IMR-90 (cell line): ENCODE measurements around the gene VDR. TPM values are rescaled to one million over a fixed set of nuclear protein-coding genes. Genes with fewer than 3 reads are reported as not detected.

ENCODE experiments used
- ATAC-seq: fragments of 200-7000 bp; cut with Tn5 transposase; 2 replicates; pipeline ENCODE4 v1.9.1; 2020; ENCODE audit warnings: low read depth, mild to moderate bottlenecking, moderate library complexity
- BruUV-seq: library from RNA; stranded (reverse); fragments of 400-500 nt; replicated peaks from 2 replicates; lab custom pipeline; 2021; lab: Mats Ljungman, UMichigan
- CTCF ChIA-PET: fragments of 300-600 bp; formaldehyde crosslinking; extraction: SDS; loops from one replicate; lab custom pipeline; 2021; ENCODE audit warnings: antibody characterized with exemption; lab: Yijun Ruan, JAX
- POLR2A ChIA-PET: fragments of 300-600 bp; sonication (Branson Sonifier 250); formaldehyde crosslinking; loops from one replicate; lab custom pipeline; 2022; ENCODE audit warnings: antibody characterized with exemption; ENCODE audit not compliant: unreplicated experiment; lab: Charles Lee
- DNase-seq: peaks from one replicate; pipeline ENCODE4 v3.0.0; 2013
- H2AFZ ChIP-seq: replicated peaks from 2 replicates; pipeline ENCODE3; 2013; ENCODE audit warnings: low read length, mild to moderate bottlenecking; ENCODE audit not compliant: poor library complexity
- H2AK5ac ChIP-seq: 2 replicates; pipeline ENCODE4 v1.6.1; 2013; ENCODE audit warnings: low read depth, low read length, inconsistent platforms
- H2AK9ac ChIP-seq: replicated peaks from 2 replicates; pipeline ENCODE3; 2013; ENCODE audit warnings: mild to moderate bottlenecking, low read depth, low read length, moderate library complexity; ENCODE audit not compliant: poor library complexity
- H2BK120ac ChIP-seq: 2 replicates; pipeline ENCODE4 v1.6.1; 2013; ENCODE audit warnings: low read depth, low read length, inconsistent platforms
- H2BK15ac ChIP-seq: 3 replicates; pipeline ENCODE4 v1.6.1; 2013; ENCODE audit warnings: low read depth, low read length, inconsistent platforms
- H2BK20ac ChIP-seq: 2 replicates; pipeline ENCODE4 v1.6.1; 2013; ENCODE audit warnings: low read depth, mild to moderate bottlenecking, inconsistent platforms, low read length, moderate library complexity
- H2BK5ac ChIP-seq: 2 replicates; pipeline ENCODE4 v1.6.1; 2013; ENCODE audit warnings: mild to moderate bottlenecking, low read depth, low read length, inconsistent platforms; ENCODE audit not compliant: poor library complexity, severe bottlenecking
- H3K14ac ChIP-seq: replicated peaks from 2 replicates; pipeline ENCODE4 v1.6.1; 2013; ENCODE audit warnings: low read depth, low read length, inconsistent platforms
- H3K18ac ChIP-seq: 2 replicates; pipeline ENCODE4 v1.6.1; 2013; ENCODE audit warnings: low read depth, low read length, control low read depth
- H3K23ac ChIP-seq: 2 replicates; pipeline ENCODE4 v1.6.1; 2013; ENCODE audit warnings: low read depth, low read length, inconsistent platforms
- H3K27ac ChIP-seq: 2 replicates; pipeline ENCODE4 v1.5.1; 2013; ENCODE audit warnings: mild to moderate bottlenecking, control low read depth, low read length; ENCODE audit not compliant: insufficient read depth
- H3K27me3 ChIP-seq: 2 replicates; pipeline ENCODE4 v1.6.1; 2013; ENCODE audit warnings: low read length; ENCODE audit not compliant: control insufficient read depth, insufficient read depth
- H3K36me3 ChIP-seq: 2 replicates; pipeline ENCODE4 v1.6.1; 2013; ENCODE audit warnings: low read length, mixed read lengths; ENCODE audit not compliant: control insufficient read depth, insufficient read depth
- H3K4ac ChIP-seq: 2 replicates; pipeline ENCODE4 v1.6.1; 2013; ENCODE audit warnings: low read depth, low read length, inconsistent platforms
- H3K4me1 ChIP-seq: 2 replicates; pipeline ENCODE4 v1.6.1; 2013; ENCODE audit warnings: low read length, mixed read lengths; ENCODE audit not compliant: control insufficient read depth, insufficient read depth
- H3K4me2 ChIP-seq: 2 replicates; pipeline ENCODE4 v1.6.1; 2013; ENCODE audit warnings: low read depth, mild to moderate bottlenecking, control low read depth, low read length, moderate library complexity
- H3K4me3 ChIP-seq: 2 replicates; pipeline ENCODE4 v1.5.1; 2013; ENCODE audit warnings: low read depth, mild to moderate bottlenecking, control low read depth, low read length, moderate library complexity; ENCODE audit not compliant: insufficient read depth
- H3K56ac ChIP-seq: 2 replicates; pipeline ENCODE4 v1.6.1; 2013; ENCODE audit warnings: low read length, inconsistent platforms; ENCODE audit not compliant: insufficient read depth; ENCODE audit errors: extremely low read depth
- H3K79me1 ChIP-seq, 2 experiments: 2 replicates each; pipeline ENCODE4 v1.6.1; 2013; ENCODE audit warnings: low read length in 2 of 2, inconsistent platforms in 1 of 2, low read depth in 1 of 2
- H3K9ac ChIP-seq: 2 replicates; pipeline ENCODE4 v1.6.1; 2013; ENCODE audit warnings: low read depth, low read length, control low read depth
- H3K9me1 ChIP-seq: 2 replicates; pipeline ENCODE4 v1.6.1; 2013; ENCODE audit warnings: low read length, inconsistent platforms; ENCODE audit not compliant: insufficient read depth
- H3K9me3 ChIP-seq: 2 replicates; pipeline ENCODE4 v1.6.1; 2013; ENCODE audit warnings: low read length; ENCODE audit not compliant: control insufficient read depth, insufficient read depth
- H4K20me1 ChIP-seq: 2 replicates; pipeline ENCODE4 v1.6.1; 2013; ENCODE audit warnings: low read length, inconsistent platforms; ENCODE audit not compliant: insufficient read depth
- H4K5ac ChIP-seq: 2 replicates; pipeline ENCODE4 v1.6.1; 2013; ENCODE audit warnings: mild to moderate bottlenecking, low read depth, low read length, control low read depth
- H4K8ac ChIP-seq, 2 experiments: 2 replicates each; pipeline ENCODE4 v1.6.1; 2013; ENCODE audit warnings: low read depth in 2 of 2, low read length in 2 of 2, control low read depth in 1 of 2, inconsistent platforms in 1 of 2
- H4K91ac ChIP-seq: 2 replicates; pipeline ENCODE4 v1.6.1; 2013; ENCODE audit warnings: low read depth, low read length, inconsistent platforms; ENCODE audit not compliant: insufficient read depth
- BHLHE40 ChIP-seq: fragments of 150-350 bp; IDR thresholded peaks from 2 replicates; pipeline ENCODE4 v1.6.1; 2016; ENCODE audit warnings: mild to moderate bottlenecking, low read depth, low read length
- CEBPB ChIP-seq: IDR thresholded peaks from 2 replicates; pipeline ENCODE4 v1.6.1; 2012; ENCODE audit warnings: low read depth, low read length, improper control_type of control experiment
- CHD1 ChIP-seq: IDR thresholded peaks from 2 replicates; pipeline ENCODE4 v1.6.1; 2012; ENCODE audit warnings: low read depth, low read length, improper control_type of control experiment
- FOS ChIP-seq: fragments of 150-350 bp; IDR thresholded peaks from 2 replicates; pipeline ENCODE4 v1.6.1; 2016; ENCODE audit warnings: low read depth, low read length
- MAFK ChIP-seq: IDR thresholded peaks from 2 replicates; pipeline ENCODE4 v1.6.1; 2012; ENCODE audit warnings: low read depth, low read length, improper control_type of control experiment
- MAZ ChIP-seq: IDR thresholded peaks from 2 replicates; pipeline ENCODE4 v1.6.1; 2012; ENCODE audit warnings: low read depth, mild to moderate bottlenecking, low read length, improper control_type of control experiment, moderate library complexity, borderline replicate concordance
- MXI1 ChIP-seq: IDR thresholded peaks from 2 replicates; pipeline ENCODE4 v1.6.1; 2012; ENCODE audit warnings: low read depth, mild to moderate bottlenecking, low read length, moderate library complexity, borderline replicate concordance
- NFE2L2 ChIP-seq: fragments of 150-350 bp; IDR thresholded peaks from 2 replicates; pipeline ENCODE4 v1.6.1; 2016; ENCODE audit warnings: low read depth, mild to moderate bottlenecking, low read length
- POLR2A ChIP-seq: IDR thresholded peaks from 2 replicates; pipeline ENCODE4 v1.6.1; 2012; ENCODE audit warnings: mild to moderate bottlenecking, low read depth, low read length
- RAD21 ChIP-seq: IDR thresholded peaks from 2 replicates; pipeline ENCODE4 v1.6.1; 2012; ENCODE audit warnings: low read length, improper control_type of control experiment
- RCOR1 ChIP-seq: IDR thresholded peaks from 2 replicates; pipeline ENCODE4 v1.6.1; 2012; ENCODE audit warnings: mild to moderate bottlenecking, low read length, improper control_type of control experiment; ENCODE audit not compliant: insufficient replicate concordance
- RFX5 ChIP-seq: IDR thresholded peaks from 2 replicates; pipeline ENCODE4 v1.8.0; 2012; ENCODE audit warnings: low read depth, mild to moderate bottlenecking, low read length, moderate library complexity
- SMC3 ChIP-seq: fragments of 150-350 bp; IDR thresholded peaks from 2 replicates; pipeline ENCODE4 v1.6.1; 2016; ENCODE audit warnings: low read depth, mild to moderate bottlenecking, antibody characterized with exemption, low read length, moderate library complexity
- WGBS, 2 experiments: methylation state at CpG; one replicate each; pipeline versions ENCODE4 v1.1.5 to v1.1.7; 2013; ENCODE audit warnings: missing lambda C conversion rate in 2 of 2; ENCODE audit not compliant: insufficient read length in 1 of 2; ENCODE audit errors: extremely low coverage in 2 of 2; 5-methylcytosine and 5-hydroxymethylcytosine counted together
- dilution Hi-C: fragments of 300-500 bp; cut with HindIII; formaldehyde crosslinking; loops from one replicate; pipeline ENCODE4 v1.14.3; 2018; ENCODE audit warnings: low sequenced_read_pairs; ENCODE audit not compliant: unreplicated experiment
- in situ Hi-C: fragments of 300-500 bp; cut with MboI; formaldehyde crosslinking; loops from 3 replicates; pipeline ENCODE4 v1.14.3; 2019; ENCODE audit warnings: low sequenced_read_pairs, inconsistent platforms, mixed read lengths
- intact Hi-C: fragments of 100-400 bp; cut with micrococcal nuclease; formaldehyde crosslinking; loops from 2 replicates; pipeline ENCODE4 v1.10.0; 2022
- polyA plus RNA-seq, 3 experiments: library from polyadenylated mRNA; depleted of rRNA; stranded (reverse); fragments of >200 nt; gene quantifications; 2 replicates each; pipeline ENCODE4 v1.2.3, GENCODE V29; 2012; ENCODE audit warnings: low replicate concordance in 1 of 3
- total RNA-seq: library from RNA; depleted of rRNA; stranded (reverse); fragments of >200 nt; gene quantifications from 2 replicates; pipeline ENCODE4 v1.2.3, GENCODE V29; 2012
- TF ChIP-seq, protein P1 (sequence below): fragments of 150-350 bp; IDR thresholded peaks from 2 replicates; pipeline ENCODE4 v1.6.1; 2016; ENCODE audit warnings: low read depth, mild to moderate bottlenecking, low read length, moderate library complexity, borderline replicate concordance
- TF ChIP-seq, protein P2 (sequence below): fragments of 150-350 bp; IDR thresholded peaks from 2 replicates; pipeline ENCODE4 v1.6.1; 2017; ENCODE audit warnings: mild to moderate bottlenecking, antibody characterized with exemption, low read length, low read depth
- TF ChIP-seq, protein P3 (sequence below): conservative IDR thresholded peaks from 2 replicates; pipeline ENCODE4 v1.5.1; 2012; ENCODE audit warnings: mild to moderate bottlenecking, low read depth, low read length, improper control_type of control experiment

Gene VDR
- total and polyA plus RNA-seq, 2 of the 4 experiments (the other 2 are of a cell fraction): 5.4 to 8.5 TPM

- Histone ChIP-seq H2AFZ (no peak overlapping the region), H2BK20ac (no peak overlapping the region), H3K56ac (no peak overlapping the region), H3K27ac (no peak overlapping the region), H3K4ac (no peak overlapping the region), H4K20me1 (no peaks in the 10 kb centered on the region), H3K9me1 (peaks cover 10% of the 10 kb centered on the region), H3K9me3 (no peaks in the 10 kb centered on the region; the same call in 1 of the 2 replicates), H2BK5ac (no peak overlapping the region), H2AK5ac (no peak overlapping the region), H4K8ac (no peak overlapping the region), H3K4me1 (peaks cover 4% of the 10 kb centered on the region), H3K4me2 (no peak overlapping the region), H3K27me3 (peaks cover 57% of the 10 kb centered on the region), H4K5ac (no peak overlapping the region), H3K9ac (no peak overlapping the region), H2AK9ac (no peak overlapping the region), H2BK15ac (no peak overlapping the region), H2BK120ac (no peak overlapping the region), H3K79me1 (no peaks in the 10 kb centered on the region), H3K4me3 (no peak overlapping the region), H4K91ac (no peak overlapping the region), H3K36me3 (no peaks in the 10 kb centered on the region), H3K23ac (no peak overlapping the region), H3K18ac (no peak overlapping the region), H3K14ac (no peak overlapping the region)
- WGBS, 2 experiments: 69% methylated on average over 3 of the region's 5 CpGs; no CpG with 5 or more reads in 1 of the 2 experiments
- ATAC-seq (no peak), DNase-seq (no peak)
- POLR2A ChIA-PET: no interaction called here
- in situ Hi-C loops: no loop called here
- CTCF ChIA-PET: no interaction called here
- intact Hi-C loops: no loop called here
- dilution Hi-C loops: no loop called here
- TF ChIP-seq, protein P1, sequence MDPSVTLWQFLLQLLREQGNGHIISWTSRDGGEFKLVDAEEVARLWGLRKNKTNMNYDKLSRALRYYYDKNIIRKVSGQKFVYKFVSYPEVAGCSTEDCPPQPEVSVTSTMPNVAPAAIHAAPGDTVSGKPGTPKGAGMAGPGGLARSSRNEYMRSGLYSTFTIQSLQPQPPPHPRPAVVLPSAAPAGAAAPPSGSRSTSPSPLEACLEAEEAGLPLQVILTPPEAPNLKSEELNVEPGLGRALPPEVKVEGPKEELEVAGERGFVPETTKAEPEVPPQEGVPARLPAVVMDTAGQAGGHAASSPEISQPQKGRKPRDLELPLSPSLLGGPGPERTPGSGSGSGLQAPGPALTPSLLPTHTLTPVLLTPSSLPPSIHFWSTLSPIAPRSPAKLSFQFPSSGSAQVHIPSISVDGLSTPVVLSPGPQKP: no peak
- no peak for TF ChIP-seq MAFK
- TF ChIP-seq RAD21: no peak
- TF ChIP-seq SMC3: no peak
- TF ChIP-seq RCOR1: no peak
- TF ChIP-seq FOS: no peak
- no peak for TF ChIP-seq BHLHE40
- TF ChIP-seq POLR2A: no peak
- no peak for TF ChIP-seq CEBPB
- TF ChIP-seq, protein P2, sequence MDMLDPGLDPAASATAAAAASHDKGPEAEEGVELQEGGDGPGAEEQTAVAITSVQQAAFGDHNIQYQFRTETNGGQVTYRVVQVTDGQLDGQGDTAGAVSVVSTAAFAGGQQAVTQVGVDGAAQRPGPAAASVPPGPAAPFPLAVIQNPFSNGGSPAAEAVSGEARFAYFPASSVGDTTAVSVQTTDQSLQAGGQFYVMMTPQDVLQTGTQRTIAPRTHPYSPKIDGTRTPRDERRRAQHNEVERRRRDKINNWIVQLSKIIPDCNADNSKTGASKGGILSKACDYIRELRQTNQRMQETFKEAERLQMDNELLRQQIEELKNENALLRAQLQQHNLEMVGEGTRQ: no peak
- TF ChIP-seq CHD1: no peak
- TF ChIP-seq, protein P3, sequence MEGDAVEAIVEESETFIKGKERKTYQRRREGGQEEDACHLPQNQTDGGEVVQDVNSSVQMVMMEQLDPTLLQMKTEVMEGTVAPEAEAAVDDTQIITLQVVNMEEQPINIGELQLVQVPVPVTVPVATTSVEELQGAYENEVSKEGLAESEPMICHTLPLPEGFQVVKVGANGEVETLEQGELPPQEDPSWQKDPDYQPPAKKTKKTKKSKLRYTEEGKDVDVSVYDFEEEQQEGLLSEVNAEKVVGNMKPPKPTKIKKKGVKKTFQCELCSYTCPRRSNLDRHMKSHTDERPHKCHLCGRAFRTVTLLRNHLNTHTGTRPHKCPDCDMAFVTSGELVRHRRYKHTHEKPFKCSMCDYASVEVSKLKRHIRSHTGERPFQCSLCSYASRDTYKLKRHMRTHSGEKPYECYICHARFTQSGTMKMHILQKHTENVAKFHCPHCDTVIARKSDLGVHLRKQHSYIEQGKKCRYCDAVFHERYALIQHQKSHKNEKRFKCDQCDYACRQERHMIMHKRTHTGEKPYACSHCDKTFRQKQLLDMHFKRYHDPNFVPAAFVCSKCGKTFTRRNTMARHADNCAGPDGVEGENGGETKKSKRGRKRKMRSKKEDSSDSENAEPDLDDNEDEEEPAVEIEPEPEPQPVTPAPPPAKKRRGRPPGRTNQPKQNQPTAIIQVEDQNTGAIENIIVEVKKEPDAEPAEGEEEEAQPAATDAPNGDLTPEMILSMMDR: no peak
- TF ChIP-seq RFX5: no peak
- TF ChIP-seq MXI1: no peak
- no peak for TF ChIP-seq NFE2L2
- TF ChIP-seq MAZ: no peak
- BruUV-seq: no TSS peak
These were observed 25.8 kb upstream of the VDR start for GRCh38 chr12:47930634-47931033.
